Measurements from ENCODE around the gene PHKG2. TPM values are rescaled to one million over a fixed set of nuclear protein-coding genes. Genes with fewer than 3 reads are reported as not detected.

PHKG2 gene
- total and polyA plus RNA-seq, 2 donors from 2014 or later = 27.8 to 34.9 TPM

DNA sequence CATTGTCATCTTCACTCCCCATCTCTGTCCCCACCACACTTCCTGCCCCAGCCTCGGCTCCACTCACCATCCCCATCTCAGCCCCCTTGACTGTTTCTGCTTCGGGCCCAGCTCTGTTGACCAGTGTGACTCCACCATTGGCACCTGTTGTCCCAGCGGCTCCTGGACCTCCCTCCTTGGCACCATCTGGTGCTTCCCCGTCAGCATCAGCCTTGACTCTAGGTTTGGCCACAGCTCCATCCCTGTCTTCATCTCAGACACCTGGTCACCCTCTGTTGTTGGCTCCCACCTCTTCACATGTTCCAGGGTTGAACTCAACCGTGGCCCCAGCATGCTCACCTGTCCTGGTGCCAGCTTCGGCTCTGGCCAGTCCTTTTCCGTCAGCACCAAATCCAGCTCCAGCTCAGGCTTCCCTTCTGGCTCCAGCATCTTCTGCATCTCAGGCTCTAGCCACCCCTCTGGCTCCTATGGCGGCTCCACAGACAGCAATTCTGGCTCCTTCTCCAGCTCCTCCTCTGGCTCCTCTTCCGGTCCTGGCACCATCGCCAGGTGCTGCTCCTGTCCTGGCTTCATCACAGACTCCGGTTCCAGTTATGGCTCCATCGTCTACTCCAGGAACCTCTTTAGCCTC, 24.4 kb upstream of the PHKG2 start:
- H3K36me3 ChIP-seq (ENCODE audit: control insufficient read depth in 2 of 3, insufficient read depth in 3 of 3, low read length in 3 of 3) = peaks cover 8 to 59% (median 42%) of the 10 kb centered on the region in 3 donors
- intact Hi-C loops (cut with DNase I) = no loop called here
- peak in 1 of 5 donors; percentile 47 for DNase-seq

DNA sequence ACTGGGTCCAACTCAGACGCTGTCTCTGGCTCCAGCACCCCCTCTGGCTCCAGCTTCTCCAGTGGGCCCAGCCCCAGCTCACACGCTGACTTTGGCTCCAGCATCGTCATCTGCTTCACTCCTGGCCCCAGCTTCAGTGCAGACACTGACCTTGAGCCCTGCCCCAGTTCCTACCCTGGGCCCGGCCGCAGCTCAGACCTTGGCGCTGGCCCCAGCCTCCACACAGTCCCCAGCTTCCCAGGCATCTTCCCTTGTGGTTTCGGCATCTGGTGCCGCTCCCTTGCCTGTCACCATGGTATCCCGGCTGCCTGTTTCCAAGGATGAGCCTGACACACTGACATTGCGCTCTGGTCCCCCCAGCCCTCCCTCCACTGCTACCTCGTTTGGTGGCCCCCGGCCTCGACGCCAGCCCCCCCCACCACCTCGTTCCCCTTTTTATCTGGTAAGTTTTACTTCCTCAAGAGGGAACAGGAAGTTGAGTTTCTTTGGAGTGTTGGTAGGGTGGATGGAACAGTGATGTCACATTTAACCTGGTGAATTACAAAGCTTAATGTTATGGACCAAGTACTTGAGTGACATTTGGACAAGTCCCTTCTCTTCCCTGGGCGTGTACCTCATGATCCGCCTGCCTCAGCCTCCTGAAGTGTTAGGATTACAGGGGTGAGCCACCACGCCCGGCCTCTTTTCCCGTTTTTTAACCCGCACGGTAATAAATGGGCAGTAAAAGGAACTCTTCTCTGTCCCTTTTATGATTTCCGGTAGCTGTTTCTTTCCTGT, 23.4 kb upstream of the PHKG2 start:
- no peaks in the 10 kb centered on the region for H3K27me3 ChIP-seq (ENCODE audit: control insufficient read depth, insufficient read depth, low read length)
- DNase-seq = peak in 1 of 5 donors; percentile 76
- no peaks in the 10 kb centered on the region for H3K9me3 ChIP-seq (ENCODE audit: control insufficient read depth in 2 of 3, insufficient read depth in 1 of 3, low read length in 3 of 3)
- intact Hi-C loops (cut with DNase I) = no loop called here
- H3K4me3 ChIP-seq (ENCODE audit: low read length in 3 of 3) = no peak overlapping the region
- FAIRE-seq = no peak
- H3K4me1 ChIP-seq (ENCODE audit: control insufficient read depth in 2 of 3, insufficient read depth in 2 of 3, low read depth in 1 of 3, low read length in 3 of 3) = peaks cover 0 to 2% (median 0%) of the 10 kb centered on the region in 3 donors
- TF ChIP-seq, protein P1, sequence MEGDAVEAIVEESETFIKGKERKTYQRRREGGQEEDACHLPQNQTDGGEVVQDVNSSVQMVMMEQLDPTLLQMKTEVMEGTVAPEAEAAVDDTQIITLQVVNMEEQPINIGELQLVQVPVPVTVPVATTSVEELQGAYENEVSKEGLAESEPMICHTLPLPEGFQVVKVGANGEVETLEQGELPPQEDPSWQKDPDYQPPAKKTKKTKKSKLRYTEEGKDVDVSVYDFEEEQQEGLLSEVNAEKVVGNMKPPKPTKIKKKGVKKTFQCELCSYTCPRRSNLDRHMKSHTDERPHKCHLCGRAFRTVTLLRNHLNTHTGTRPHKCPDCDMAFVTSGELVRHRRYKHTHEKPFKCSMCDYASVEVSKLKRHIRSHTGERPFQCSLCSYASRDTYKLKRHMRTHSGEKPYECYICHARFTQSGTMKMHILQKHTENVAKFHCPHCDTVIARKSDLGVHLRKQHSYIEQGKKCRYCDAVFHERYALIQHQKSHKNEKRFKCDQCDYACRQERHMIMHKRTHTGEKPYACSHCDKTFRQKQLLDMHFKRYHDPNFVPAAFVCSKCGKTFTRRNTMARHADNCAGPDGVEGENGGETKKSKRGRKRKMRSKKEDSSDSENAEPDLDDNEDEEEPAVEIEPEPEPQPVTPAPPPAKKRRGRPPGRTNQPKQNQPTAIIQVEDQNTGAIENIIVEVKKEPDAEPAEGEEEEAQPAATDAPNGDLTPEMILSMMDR (IDR thresholded peaks at IDR 0.05; ENCODE audit: borderline replicate concordance, extremely low read depth, insufficient read depth) = no peak
- H3K27ac ChIP-seq (ENCODE audit: low read depth in 2 of 2, low read length in 2 of 2) = no peak overlapping the region
- H3K9ac ChIP-seq (ENCODE audit: low read length in 3 of 3) = no peak overlapping the region
- peaks cover 5 to 60% (median 49%) of the 10 kb centered on the region in 3 donors for H3K36me3 ChIP-seq (ENCODE audit: control insufficient read depth in 2 of 3, insufficient read depth in 3 of 3, low read length in 3 of 3)

More for the DNA sequence above, 24.4 kb upstream of the PHKG2 start:
- TF ChIP-seq, protein P1 (IDR thresholded peaks at IDR 0.05; ENCODE audit: borderline replicate concordance, extremely low read depth, insufficient read depth) = no peak
- Histone ChIP-seq H3K27me3 (ENCODE audit: control insufficient read depth, insufficient read depth, low read length) (no peaks in the 10 kb centered on the region), H3K4me1 (ENCODE audit: control insufficient read depth in 2 of 3, insufficient read depth in 2 of 3, low read depth in 1 of 3, low read length in 3 of 3) (peaks cover 0 to 2% (median 0%) of the 10 kb centered on the region in 3 donors), H3K27ac (ENCODE audit: low read depth in 2 of 2, low read length in 2 of 2) (no peak overlapping the region), H3K4me3 (ENCODE audit: low read length in 3 of 3) (no peak overlapping the region), H3K9ac (ENCODE audit: low read length in 3 of 3) (no peak overlapping the region), H3K9me3 (ENCODE audit: control insufficient read depth in 2 of 3, insufficient read depth in 1 of 3, low read length in 3 of 3) (no peaks in the 10 kb centered on the region)
- no peak for FAIRE-seq

DNA sequence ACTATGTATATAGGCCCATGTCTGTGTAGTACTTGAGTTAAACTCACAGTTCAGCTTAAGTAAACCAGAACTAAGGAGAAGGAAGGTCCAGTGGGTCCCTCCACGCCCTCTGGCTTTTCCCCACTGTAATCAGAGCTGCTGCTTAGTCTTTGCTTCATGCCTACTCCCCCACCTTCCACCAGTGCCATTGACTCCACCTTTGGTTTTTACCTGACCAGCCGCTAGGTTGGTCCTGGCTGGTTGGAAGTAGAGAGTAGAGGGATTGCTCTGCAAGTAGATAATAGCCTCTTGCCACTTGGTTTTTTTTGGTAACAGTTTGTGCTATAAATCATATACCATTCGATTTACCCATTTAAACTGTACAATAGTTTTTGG, 22.8 kb upstream of the PHKG2 start:
- TF ChIP-seq, protein P1 (IDR thresholded peaks at IDR 0.05; ENCODE audit: borderline replicate concordance, extremely low read depth, insufficient read depth) = no peak
- intact Hi-C loops (cut with DNase I) = no loop called here
- Histone ChIP-seq H3K9me3 (ENCODE audit: control insufficient read depth in 2 of 3, insufficient read depth in 1 of 3, low read length in 3 of 3) (no peaks in the 10 kb centered on the region), H3K27ac (ENCODE audit: low read depth in 2 of 2, low read length in 2 of 2) (no peak overlapping the region), H3K9ac (ENCODE audit: low read length in 3 of 3) (no peak overlapping the region), H3K27me3 (ENCODE audit: control insufficient read depth, insufficient read depth, low read length) (no peaks in the 10 kb centered on the region), H3K4me1 (ENCODE audit: control insufficient read depth in 2 of 3, insufficient read depth in 2 of 3, low read depth in 1 of 3, low read length in 3 of 3) (peaks cover 0 to 2% (median 0%) of the 10 kb centered on the region in 3 donors), H3K4me3 (ENCODE audit: low read length in 3 of 3) (no peak overlapping the region), H3K36me3 (ENCODE audit: control insufficient read depth in 2 of 3, insufficient read depth in 3 of 3, low read length in 3 of 3) (peaks cover 6 to 59% (median 46%) of the 10 kb centered on the region in 3 donors)
- no peak for DNase-seq
- no peak for FAIRE-seq

Measured in kidney (tissue), 14 donors.